ENCODE data around the gene GGNBP2.

The GGNBP2 gene

GRCh38 chr17:36540696-36541095 is 4.0 kb upstream of the GGNBP2 start:
- peaks cover 22% of the 10 kb centered on the region for H3K36me3 ChIP-seq (ENCODE audit: insufficient read depth, low read length)
- no peak overlapping the region for H3K27ac ChIP-seq (ENCODE audit: low read depth, low read length)

GRCh38 chr17:36542755-36543154 is 2.0 kb upstream of the GGNBP2 start:
- H3K4me1 ChIP-seq (ENCODE audit: insufficient read depth, low read length) = peaks cover 14% of the 10 kb centered on the region
- no peak overlapping the region for H3K9ac ChIP-seq (ENCODE audit: low read depth, low read length)
- no peaks in the 10 kb centered on the region for H3K27me3 ChIP-seq (ENCODE audit: insufficient read depth, low read length)
- peaks cover 9% of the 10 kb centered on the region for H3K36me3 ChIP-seq (ENCODE audit: insufficient read depth, low read length)
- WGBS = 95% methylated on average over 15 of the region's 15 CpGs
- no peak overlapping the region for H3K4me3 ChIP-seq (ENCODE audit: low read length)
- H3K27ac ChIP-seq (ENCODE audit: low read depth, low read length) = no peak overlapping the region
- H3K9me3 ChIP-seq (ENCODE audit: insufficient read depth, low read depth, low read length) = no peaks in the 10 kb centered on the region

More at GRCh38 chr17:36540696-36541095, 4.0 kb upstream of the GGNBP2 start:
- Histone ChIP-seq H3K27me3 (ENCODE audit: insufficient read depth, low read length) (no peaks in the 10 kb centered on the region), H3K9ac (ENCODE audit: low read depth, low read length) (no peak overlapping the region), H3K4me1 (ENCODE audit: insufficient read depth, low read length) (no peaks in the 10 kb centered on the region), H3K4me3 (ENCODE audit: low read length) (no peak overlapping the region), H3K9me3 (ENCODE audit: insufficient read depth, low read depth, low read length) (no peaks in the 10 kb centered on the region)
- 95% methylated on average over 3 of the region's 3 CpGs for WGBS

GRCh38 chr17:36544044-36544306 is 744 bp upstream of the GGNBP2 start:
- 4% methylated on average over 10 of the region's 10 CpGs for WGBS
- Histone ChIP-seq H3K27ac (ENCODE audit: low read depth, low read length) (peak overlapping the region; percentile 98), H3K36me3 (ENCODE audit: insufficient read depth, low read length) (no peaks in the 10 kb centered on the region; the same call in 1 of the 2 replicates), H3K9ac (ENCODE audit: low read depth, low read length) (peak overlapping the region; percentile 95), H3K4me3 (ENCODE audit: low read length) (peak overlapping the region; percentile 97), H3K9me3 (ENCODE audit: insufficient read depth, low read depth, low read length) (no peaks in the 10 kb centered on the region), H3K27me3 (ENCODE audit: insufficient read depth, low read length) (no peaks in the 10 kb centered on the region), H3K4me1 (ENCODE audit: insufficient read depth, low read length) (peaks cover 17% of the 10 kb centered on the region)

- Histone ChIP-seq H3K9me3 (ENCODE audit: insufficient read depth, low read depth, low read length) (no peaks in the 10 kb centered on the region), H3K27me3 (ENCODE audit: insufficient read depth, low read length) (no peaks in the 10 kb centered on the region), H3K27ac (ENCODE audit: low read depth, low read length) (peak overlapping the region; percentile 98), H3K36me3 (ENCODE audit: insufficient read depth, low read length) (no peaks in the 10 kb centered on the region; the same call in 1 of the 2 replicates), H3K4me1 (ENCODE audit: insufficient read depth, low read length) (peaks cover 17% of the 10 kb centered on the region), H3K4me3 (ENCODE audit: low read length) (peak overlapping the region; percentile 97), H3K9ac (ENCODE audit: low read depth, low read length) (peak overlapping the region; percentile 95)
- under 1% methylated on average over 30 of the region's 38 CpGs for WGBS
These were observed 352 bp downstream of the GGNBP2 start for GRCh38 chr17:36545077-36545464.

GRCh38 chr17:36545465-36546417 is 1.0 kb downstream of the GGNBP2 start:
- Histone ChIP-seq H3K4me3 (ENCODE audit: low read length) (peak overlapping the region; percentile 97), H3K27ac (ENCODE audit: low read depth, low read length) (peak overlapping the region; percentile 83), H3K36me3 (ENCODE audit: insufficient read depth, low read length) (no peaks in the 10 kb centered on the region; the same call in 1 of the 2 replicates), H3K9ac (ENCODE audit: low read depth, low read length) (peak overlapping the region; percentile 79), H3K27me3 (ENCODE audit: insufficient read depth, low read length) (no peaks in the 10 kb centered on the region), H3K9me3 (ENCODE audit: insufficient read depth, low read depth, low read length) (no peaks in the 10 kb centered on the region), H3K4me1 (ENCODE audit: insufficient read depth, low read length) (peaks cover 17% of the 10 kb centered on the region)
- WGBS = 2% methylated on average over 60 of the region's 60 CpGs

- no peaks in the 10 kb centered on the region; the same call in 1 of the 2 replicates for H3K36me3 ChIP-seq (ENCODE audit: insufficient read depth, low read length)
- H3K4me1 ChIP-seq (ENCODE audit: insufficient read depth, low read length) = peaks cover 17% of the 10 kb centered on the region
- peak overlapping the region; percentile 83 for H3K27ac ChIP-seq (ENCODE audit: low read depth, low read length)
- H3K9ac ChIP-seq (ENCODE audit: low read depth, low read length) = peak overlapping the region; percentile 79
- WGBS = 49% methylated on average over 7 of the region's 7 CpGs
- H3K9me3 ChIP-seq (ENCODE audit: insufficient read depth, low read depth, low read length) = no peaks in the 10 kb centered on the region
- peak overlapping the region; percentile 97 for H3K4me3 ChIP-seq (ENCODE audit: low read length)
- no peaks in the 10 kb centered on the region for H3K27me3 ChIP-seq (ENCODE audit: insufficient read depth, low read length)
These were observed 1.8 kb downstream of the GGNBP2 start for GRCh38 chr17:36546418-36547093.

- Histone ChIP-seq H3K27me3 (ENCODE audit: insufficient read depth, low read length) (no peaks in the 10 kb centered on the region), H3K4me1 (ENCODE audit: insufficient read depth, low read length) (peaks cover 17% of the 10 kb centered on the region), H3K27ac (ENCODE audit: low read depth, low read length) (no peak overlapping the region), H3K9ac (ENCODE audit: low read depth, low read length) (0 out of 2 replicates have a peak overlapping the region, but pooled peaks have one; percentile 18), H3K4me3 (ENCODE audit: low read length) (peak overlapping the region; percentile 97; the same call in 1 of the 2 replicates), H3K36me3 (ENCODE audit: insufficient read depth, low read length) (no peaks in the 10 kb centered on the region; the same call in 1 of the 2 replicates), H3K9me3 (ENCODE audit: insufficient read depth, low read depth, low read length) (no peaks in the 10 kb centered on the region)
These were observed 3.1 kb downstream of the GGNBP2 start for GRCh38 chr17:36547776-36548175.

- no peaks in the 10 kb centered on the region for H3K27me3 ChIP-seq (ENCODE audit: insufficient read depth, low read length)
- 98% methylated on average over 8 of the region's 8 CpGs for WGBS
- no peak overlapping the region for H3K4me3 ChIP-seq (ENCODE audit: low read length)
- no peak overlapping the region for H3K9ac ChIP-seq (ENCODE audit: low read depth, low read length)
- peaks cover 16% of the 10 kb centered on the region for H3K36me3 ChIP-seq (ENCODE audit: insufficient read depth, low read length)
- H3K9me3 ChIP-seq (ENCODE audit: insufficient read depth, low read depth, low read length) = no peaks in the 10 kb centered on the region
- H3K27ac ChIP-seq (ENCODE audit: low read depth, low read length) = no peak overlapping the region
- H3K4me1 ChIP-seq (ENCODE audit: insufficient read depth, low read length) = peaks cover 17% of the 10 kb centered on the region
These were observed 6.0 kb downstream of the GGNBP2 start for GRCh38 chr17:36550491-36551417.

- WGBS = 97% methylated on average over 3 of the region's 3 CpGs
- H3K36me3 ChIP-seq (ENCODE audit: insufficient read depth, low read length) = peaks cover 40% of the 10 kb centered on the region
- H3K27ac ChIP-seq (ENCODE audit: low read depth, low read length) = no peak overlapping the region
- no peak overlapping the region for H3K9ac ChIP-seq (ENCODE audit: low read depth, low read length)
- H3K4me1 ChIP-seq (ENCODE audit: insufficient read depth, low read length) = no peaks in the 10 kb centered on the region
- H3K27me3 ChIP-seq (ENCODE audit: insufficient read depth, low read length) = no peaks in the 10 kb centered on the region
- H3K9me3 ChIP-seq (ENCODE audit: insufficient read depth, low read depth, low read length) = no peaks in the 10 kb centered on the region
- no peak overlapping the region for H3K4me3 ChIP-seq (ENCODE audit: low read length)
These were observed 8.7 kb downstream of the GGNBP2 start for GRCh38 chr17:36553459-36553858.

- Histone ChIP-seq H3K4me3 (ENCODE audit: low read length) (no peak overlapping the region), H3K36me3 (ENCODE audit: insufficient read depth, low read length) (peaks cover 83% of the 10 kb centered on the region), H3K9ac (ENCODE audit: low read depth, low read length) (no peak overlapping the region), H3K27me3 (ENCODE audit: insufficient read depth, low read length) (no peaks in the 10 kb centered on the region), H3K27ac (ENCODE audit: low read depth, low read length) (no peak overlapping the region), H3K9me3 (ENCODE audit: insufficient read depth, low read depth, low read length) (no peaks in the 10 kb centered on the region), H3K4me1 (ENCODE audit: insufficient read depth, low read length) (no peaks in the 10 kb centered on the region)
- 92% methylated on average over 3 of the region's 4 CpGs for WGBS
These were observed 21.4 kb downstream of the GGNBP2 start for GRCh38 chr17:36566081-36566480.
